Renal pelvis (tissue), 3 donors: ENCODE results near the gene ISLR. TPM values are rescaled to one million over a fixed set of nuclear protein-coding genes. Genes with fewer than 3 reads are reported as not detected.

Experiments
- polyA plus RNA-seq, 3 donors: library from polyadenylated mRNA; unstranded; fragments of 120-200 nt; gene quantifications; one replicate each; pipeline ENCODE4 v1.2.1, GENCODE V29; 2013; ENCODE audit not compliant: insufficient read length in 3 of 3

ISLR gene
- polyA plus RNA-seq, 3 donors = 33.2 to 69.0 (median 46.3) TPM

Other genes with a start within 250 kb of the ISLR start
- gene LOXL1, start 247.2 kb upstream of the ISLR start, polyA plus RNA-seq = 10 to 100 TPM; 68.0 to 92.2 (median 73.6) TPM
- gene STOML1, start 181.4 kb upstream of the ISLR start, polyA plus RNA-seq = 10 to 100 TPM; 13.6 to 15.0 (median 14.2) TPM
- gene PML, start 179.0 kb upstream of the ISLR start, polyA plus RNA-seq = 10 to 100 TPM; 33.6 to 37.7 (median 34.8) TPM
- under 1 TPM in 1 of 3 donors, not detected in 2; 0.18 TPM for gene GOLGA6A, start 91.2 kb upstream of the ISLR start, polyA plus RNA-seq
- under 1 TPM; 0.39 to 0.97 (median 0.88) TPM for gene ISLR2, start 43.1 kb upstream of the ISLR start, polyA plus RNA-seq
- gene STRA6, start 29.1 kb downstream of the ISLR start, polyA plus RNA-seq = 10 to 100 TPM; 27.0 to 39.6 (median 35.0) TPM
- gene CCDC33, start 62.6 kb downstream of the ISLR start, polyA plus RNA-seq = 1 to 10 TPM; 4.7 to 9.1 (median 8.7) TPM
- gene CYP11A1, start 193.9 kb downstream of the ISLR start, polyA plus RNA-seq = 1 to 10 TPM; 1.6 to 3.0 (median 2.2) TPM